IMR-90 (cell line): ENCODE measurements around the gene NAB2. TPM values are rescaled to one million over a fixed set of nuclear protein-coding genes. Genes with fewer than 3 reads are reported as not detected.

Experiments used
- ATAC-seq: fragments of 200-7000 bp; cut with Tn5 transposase; 2 replicates; pipeline ENCODE4 v1.9.1; 2020; ENCODE audit warnings: low read depth, mild to moderate bottlenecking, moderate library complexity
- BruUV-seq: library from RNA; stranded (reverse); fragments of 400-500 nt; replicated peaks from 2 replicates; lab custom pipeline; 2021; lab: Mats Ljungman, UMichigan
- CTCF ChIA-PET: fragments of 300-600 bp; formaldehyde crosslinking; extraction: SDS; loops from one replicate; lab custom pipeline; 2021; ENCODE audit warnings: antibody characterized with exemption; lab: Yijun Ruan, JAX
- POLR2A ChIA-PET: fragments of 300-600 bp; sonication (Branson Sonifier 250); formaldehyde crosslinking; loops from one replicate; lab custom pipeline; 2022; ENCODE audit warnings: antibody characterized with exemption; ENCODE audit not compliant: unreplicated experiment; lab: Charles Lee
- DNase-seq: peaks from one replicate; pipeline ENCODE4 v3.0.0; 2013
- H2AFZ ChIP-seq: replicated peaks from 2 replicates; pipeline ENCODE3; 2013; ENCODE audit warnings: low read length, mild to moderate bottlenecking; ENCODE audit not compliant: poor library complexity
- H2AK5ac ChIP-seq: 2 replicates; pipeline ENCODE4 v1.6.1; 2013; ENCODE audit warnings: low read depth, low read length, inconsistent platforms
- H2AK9ac ChIP-seq: replicated peaks from 2 replicates; pipeline ENCODE3; 2013; ENCODE audit warnings: mild to moderate bottlenecking, low read depth, low read length, moderate library complexity; ENCODE audit not compliant: poor library complexity
- H2BK120ac ChIP-seq: 2 replicates; pipeline ENCODE4 v1.6.1; 2013; ENCODE audit warnings: low read depth, low read length, inconsistent platforms
- H2BK15ac ChIP-seq: 3 replicates; pipeline ENCODE4 v1.6.1; 2013; ENCODE audit warnings: low read depth, low read length, inconsistent platforms
- H2BK20ac ChIP-seq: 2 replicates; pipeline ENCODE4 v1.6.1; 2013; ENCODE audit warnings: low read depth, mild to moderate bottlenecking, inconsistent platforms, low read length, moderate library complexity
- H2BK5ac ChIP-seq: 2 replicates; pipeline ENCODE4 v1.6.1; 2013; ENCODE audit warnings: mild to moderate bottlenecking, low read depth, low read length, inconsistent platforms; ENCODE audit not compliant: poor library complexity, severe bottlenecking
- H3K14ac ChIP-seq: replicated peaks from 2 replicates; pipeline ENCODE4 v1.6.1; 2013; ENCODE audit warnings: low read depth, low read length, inconsistent platforms
- H3K18ac ChIP-seq: 2 replicates; pipeline ENCODE4 v1.6.1; 2013; ENCODE audit warnings: low read depth, low read length, control low read depth
- H3K23ac ChIP-seq: 2 replicates; pipeline ENCODE4 v1.6.1; 2013; ENCODE audit warnings: low read depth, low read length, inconsistent platforms
- H3K27ac ChIP-seq: 2 replicates; pipeline ENCODE4 v1.5.1; 2013; ENCODE audit warnings: mild to moderate bottlenecking, control low read depth, low read length; ENCODE audit not compliant: insufficient read depth
- H3K27me3 ChIP-seq: 2 replicates; pipeline ENCODE4 v1.6.1; 2013; ENCODE audit warnings: low read length; ENCODE audit not compliant: control insufficient read depth, insufficient read depth
- H3K36me3 ChIP-seq: 2 replicates; pipeline ENCODE4 v1.6.1; 2013; ENCODE audit warnings: low read length, mixed read lengths; ENCODE audit not compliant: control insufficient read depth, insufficient read depth
- H3K4ac ChIP-seq: 2 replicates; pipeline ENCODE4 v1.6.1; 2013; ENCODE audit warnings: low read depth, low read length, inconsistent platforms
- H3K4me1 ChIP-seq: 2 replicates; pipeline ENCODE4 v1.6.1; 2013; ENCODE audit warnings: low read length, mixed read lengths; ENCODE audit not compliant: control insufficient read depth, insufficient read depth
- H3K4me2 ChIP-seq: 2 replicates; pipeline ENCODE4 v1.6.1; 2013; ENCODE audit warnings: low read depth, mild to moderate bottlenecking, control low read depth, low read length, moderate library complexity
- H3K4me3 ChIP-seq: 2 replicates; pipeline ENCODE4 v1.5.1; 2013; ENCODE audit warnings: low read depth, mild to moderate bottlenecking, control low read depth, low read length, moderate library complexity; ENCODE audit not compliant: insufficient read depth
- H3K56ac ChIP-seq: 2 replicates; pipeline ENCODE4 v1.6.1; 2013; ENCODE audit warnings: low read length, inconsistent platforms; ENCODE audit not compliant: insufficient read depth; ENCODE audit errors: extremely low read depth
- H3K79me1 ChIP-seq, 2 experiments: 2 replicates each; pipeline ENCODE4 v1.6.1; 2013; ENCODE audit warnings: low read length in 2 of 2, inconsistent platforms in 1 of 2, low read depth in 1 of 2
- H3K9ac ChIP-seq: 2 replicates; pipeline ENCODE4 v1.6.1; 2013; ENCODE audit warnings: low read depth, low read length, control low read depth
- H3K9me1 ChIP-seq: 2 replicates; pipeline ENCODE4 v1.6.1; 2013; ENCODE audit warnings: low read length, inconsistent platforms; ENCODE audit not compliant: insufficient read depth
- H3K9me3 ChIP-seq: 2 replicates; pipeline ENCODE4 v1.6.1; 2013; ENCODE audit warnings: low read length; ENCODE audit not compliant: control insufficient read depth, insufficient read depth
- H4K20me1 ChIP-seq: 2 replicates; pipeline ENCODE4 v1.6.1; 2013; ENCODE audit warnings: low read length, inconsistent platforms; ENCODE audit not compliant: insufficient read depth
- H4K5ac ChIP-seq: 2 replicates; pipeline ENCODE4 v1.6.1; 2013; ENCODE audit warnings: mild to moderate bottlenecking, low read depth, low read length, control low read depth
- H4K8ac ChIP-seq, 2 experiments: 2 replicates each; pipeline ENCODE4 v1.6.1; 2013; ENCODE audit warnings: low read depth in 2 of 2, low read length in 2 of 2, control low read depth in 1 of 2, inconsistent platforms in 1 of 2
- H4K91ac ChIP-seq: 2 replicates; pipeline ENCODE4 v1.6.1; 2013; ENCODE audit warnings: low read depth, low read length, inconsistent platforms; ENCODE audit not compliant: insufficient read depth
- CEBPB ChIP-seq: IDR thresholded peaks from 2 replicates; pipeline ENCODE4 v1.6.1; 2012; ENCODE audit warnings: low read depth, low read length, improper control_type of control experiment
- ELK1 ChIP-seq: fragments of 150-350 bp; IDR thresholded peaks from 2 replicates; pipeline ENCODE4 v1.6.1; 2016; ENCODE audit warnings: low read depth, mild to moderate bottlenecking, low read length, moderate library complexity, borderline replicate concordance
- MAZ ChIP-seq: IDR thresholded peaks from 2 replicates; pipeline ENCODE4 v1.6.1; 2012; ENCODE audit warnings: low read depth, mild to moderate bottlenecking, low read length, improper control_type of control experiment, moderate library complexity, borderline replicate concordance
- NFE2L2 ChIP-seq: fragments of 150-350 bp; IDR thresholded peaks from 2 replicates; pipeline ENCODE4 v1.6.1; 2016; ENCODE audit warnings: low read depth, mild to moderate bottlenecking, low read length
- RAD21 ChIP-seq: IDR thresholded peaks from 2 replicates; pipeline ENCODE4 v1.6.1; 2012; ENCODE audit warnings: low read length, improper control_type of control experiment
- RFX5 ChIP-seq: IDR thresholded peaks from 2 replicates; pipeline ENCODE4 v1.8.0; 2012; ENCODE audit warnings: low read depth, mild to moderate bottlenecking, low read length, moderate library complexity
- WGBS, 2 experiments: methylation state at CpG; one replicate each; pipeline versions ENCODE4 v1.1.5 to v1.1.7; 2013; ENCODE audit warnings: missing lambda C conversion rate in 2 of 2; ENCODE audit not compliant: insufficient read length in 1 of 2; ENCODE audit errors: extremely low coverage in 2 of 2; 5-methylcytosine and 5-hydroxymethylcytosine counted together
- dilution Hi-C: fragments of 300-500 bp; cut with HindIII; formaldehyde crosslinking; loops from one replicate; pipeline ENCODE4 v1.14.3; 2018; ENCODE audit warnings: low sequenced_read_pairs; ENCODE audit not compliant: unreplicated experiment
- in situ Hi-C: fragments of 300-500 bp; cut with MboI; formaldehyde crosslinking; loops from 3 replicates; pipeline ENCODE4 v1.14.3; 2019; ENCODE audit warnings: low sequenced_read_pairs, inconsistent platforms, mixed read lengths
- intact Hi-C: fragments of 100-400 bp; cut with micrococcal nuclease; formaldehyde crosslinking; loops from 2 replicates; pipeline ENCODE4 v1.10.0; 2022
- polyA plus RNA-seq, 3 experiments: library from polyadenylated mRNA; depleted of rRNA; stranded (reverse); fragments of >200 nt; gene quantifications; 2 replicates each; pipeline ENCODE4 v1.2.3, GENCODE V29; 2012; ENCODE audit warnings: low replicate concordance in 1 of 3
- total RNA-seq: library from RNA; depleted of rRNA; stranded (reverse); fragments of >200 nt; gene quantifications from 2 replicates; pipeline ENCODE4 v1.2.3, GENCODE V29; 2012

The NAB2 gene
- total and polyA plus RNA-seq, 2 of the 4 experiments (the other 2 are of a cell fraction), result 65.1 to 68.8 TPM

- ATAC-seq (no peak), DNase-seq (no peak)
- Histone ChIP-seq H2AFZ (no peak overlapping the region), H3K4ac (no peak overlapping the region), H2BK20ac (no peak overlapping the region), H3K23ac (no peak overlapping the region), H3K36me3 (no peaks in the 10 kb centered on the region), H3K14ac (no peak overlapping the region), H3K79me1 (0 out of 4 replicates have a peak, but pooled peaks cover 0 to 3% of the 10 kb centered on the region in 2 experiments), H2BK120ac (no peak overlapping the region), H2BK5ac (no peak overlapping the region), H3K9ac (no peak overlapping the region), H3K4me1 (peaks cover 8% of the 10 kb centered on the region), H3K4me3 (no peak overlapping the region), H3K27ac (no peak overlapping the region), H3K56ac (no peak overlapping the region), H3K9me3 (no peaks in the 10 kb centered on the region), H4K20me1 (peaks cover 3% of the 10 kb centered on the region; the same call in 1 of the 2 replicates), H3K9me1 (peaks cover 8% of the 10 kb centered on the region), H4K8ac (no peak overlapping the region), H4K91ac (no peak overlapping the region), H2AK9ac (no peak overlapping the region), H4K5ac (no peak overlapping the region), H3K4me2 (no peak overlapping the region), H2BK15ac (no peak overlapping the region), H3K18ac (no peak overlapping the region), H2AK5ac (0 out of 2 replicates have a peak overlapping the region, but pooled peaks have one; percentile 21), H3K27me3 (no peaks in the 10 kb centered on the region)
- no TSS peak for BruUV-seq
- TF ChIP-seq RAD21, result no peak
- no peak for TF ChIP-seq MAZ
- TF ChIP-seq RFX5, result no peak
- TF ChIP-seq ELK1, result no peak
- TF ChIP-seq CEBPB, result no peak
- no peak for TF ChIP-seq NFE2L2
- WGBS, 2 experiments, result 84% methylated on average over 4 of the region's 5 CpGs; no CpG with 5 or more reads in 1 of the 2 experiments
- in situ Hi-C loops, result no loop called here
- dilution Hi-C loops, result no loop called here
- ChIA-PET POLR2A (no interaction called here), CTCF (no interaction called here)
- intact Hi-C loops, result no loop called here
These were observed 27.8 kb downstream of the NAB2 start for GRCh38 chr12:57116580-57117281.
